Measurements from ENCODE around the gene ADARB1. TPM values are rescaled to one million over a fixed set of nuclear protein-coding genes. Genes with fewer than 3 reads are reported as not detected.

ADARB1 gene
- total RNA-seq, 1 experiment from 2014 or later: 12.1 TPM

DNA sequence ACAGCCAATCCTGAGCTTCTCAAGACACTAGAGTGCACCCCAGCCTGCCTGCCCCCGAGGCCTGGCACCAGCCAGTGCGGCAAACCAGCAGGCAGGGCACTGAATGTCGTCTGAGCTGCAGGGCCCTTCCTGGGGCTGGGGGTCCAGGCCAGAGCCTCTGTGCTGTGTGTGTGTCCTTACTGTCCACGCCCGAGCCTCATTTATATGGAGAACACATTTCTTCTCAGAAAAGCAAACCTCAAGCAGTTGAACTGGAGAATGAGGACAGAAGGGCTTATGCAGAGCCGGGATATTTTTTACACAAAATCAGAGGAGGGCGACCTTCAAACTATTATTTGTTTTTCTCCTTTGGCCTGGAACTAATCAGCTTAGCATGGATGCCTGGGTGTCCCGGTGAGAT, 160.6 kb downstream of the ADARB1 start:
- TF ChIP-seq EZH2 (IDR thresholded peaks at IDR 0.05; ENCODE audit: low read depth): no peak
- TF ChIP-seq, protein P1, sequence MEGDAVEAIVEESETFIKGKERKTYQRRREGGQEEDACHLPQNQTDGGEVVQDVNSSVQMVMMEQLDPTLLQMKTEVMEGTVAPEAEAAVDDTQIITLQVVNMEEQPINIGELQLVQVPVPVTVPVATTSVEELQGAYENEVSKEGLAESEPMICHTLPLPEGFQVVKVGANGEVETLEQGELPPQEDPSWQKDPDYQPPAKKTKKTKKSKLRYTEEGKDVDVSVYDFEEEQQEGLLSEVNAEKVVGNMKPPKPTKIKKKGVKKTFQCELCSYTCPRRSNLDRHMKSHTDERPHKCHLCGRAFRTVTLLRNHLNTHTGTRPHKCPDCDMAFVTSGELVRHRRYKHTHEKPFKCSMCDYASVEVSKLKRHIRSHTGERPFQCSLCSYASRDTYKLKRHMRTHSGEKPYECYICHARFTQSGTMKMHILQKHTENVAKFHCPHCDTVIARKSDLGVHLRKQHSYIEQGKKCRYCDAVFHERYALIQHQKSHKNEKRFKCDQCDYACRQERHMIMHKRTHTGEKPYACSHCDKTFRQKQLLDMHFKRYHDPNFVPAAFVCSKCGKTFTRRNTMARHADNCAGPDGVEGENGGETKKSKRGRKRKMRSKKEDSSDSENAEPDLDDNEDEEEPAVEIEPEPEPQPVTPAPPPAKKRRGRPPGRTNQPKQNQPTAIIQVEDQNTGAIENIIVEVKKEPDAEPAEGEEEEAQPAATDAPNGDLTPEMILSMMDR (conservative IDR thresholded peaks at IDR 0.05): no peak
- no peak overlapping the region for H3K27ac ChIP-seq
- no peak overlapping the region for H3K4me3 ChIP-seq
- no peaks in the 10 kb centered on the region for H3F3A ChIP-seq (ENCODE audit: insufficient read depth, low read depth)
- no TSS peak for BruUV-seq (replicated peaks)
- intact Hi-C loops (cut with micrococcal nuclease; ENCODE audit: unreplicated experiment): no loop called here
- no peaks in the 10 kb centered on the region for H4K20me1 ChIP-seq (ENCODE audit: insufficient read depth)
- H2AFZ ChIP-seq: no peak overlapping the region
- no peaks in the 10 kb centered on the region for H3K79me2 ChIP-seq (ENCODE audit: low read depth)
- H3K9me3 ChIP-seq (ENCODE audit: insufficient read depth, low read depth): no peaks in the 10 kb centered on the region
- H3K36me3 ChIP-seq (ENCODE audit: low read depth): no peaks in the 10 kb centered on the region
- DNase-seq: no peak
- no peaks in the 10 kb centered on the region for H3K4me1 ChIP-seq (replicated peaks; ENCODE audit: insufficient read depth)
- H3K9me2 ChIP-seq (ENCODE audit: insufficient read depth): no peaks in the 10 kb centered on the region
- H3K4me2 ChIP-seq: no peak overlapping the region
- ChIA-PET CTCF (no interaction called here), POLR2A (ENCODE audit: unreplicated experiment) (no interaction called here)
- no peaks in the 10 kb centered on the region for H3K27me3 ChIP-seq (ENCODE audit: insufficient read depth, low read depth)

DNA sequence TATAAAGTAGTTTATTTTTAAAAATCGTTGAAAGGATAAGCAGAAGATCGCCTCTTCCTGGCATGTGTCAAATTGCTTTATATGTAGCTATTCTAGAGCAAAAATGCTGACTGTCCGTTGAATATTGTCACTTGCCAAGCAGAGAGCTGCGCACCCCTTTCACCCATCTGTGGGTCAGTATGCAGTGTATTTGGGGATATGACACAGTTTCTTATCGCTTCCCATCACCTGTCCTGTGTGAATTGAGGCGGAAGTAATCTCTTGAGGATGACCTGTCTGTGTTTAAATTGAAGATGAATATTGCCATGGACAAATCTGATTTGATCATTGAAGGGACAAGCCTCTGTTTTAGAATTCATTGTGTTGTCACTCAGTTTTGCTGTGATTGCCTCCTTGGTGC, 161.1 kb downstream of the ADARB1 start:
- no peak for DNase-seq
- Histone ChIP-seq H4K20me1 (ENCODE audit: insufficient read depth) (no peaks in the 10 kb centered on the region), H3K79me2 (ENCODE audit: low read depth) (no peaks in the 10 kb centered on the region), H3F3A (ENCODE audit: insufficient read depth, low read depth) (no peaks in the 10 kb centered on the region), H3K4me2 (no peak overlapping the region), H3K27me3 (ENCODE audit: insufficient read depth, low read depth) (no peaks in the 10 kb centered on the region), H3K4me1 (replicated peaks; ENCODE audit: insufficient read depth) (no peaks in the 10 kb centered on the region), H3K9me3 (ENCODE audit: insufficient read depth, low read depth) (no peaks in the 10 kb centered on the region), H3K27ac (no peak overlapping the region), H2AFZ (no peak overlapping the region), H3K9me2 (ENCODE audit: insufficient read depth) (no peaks in the 10 kb centered on the region), H3K4me3 (no peak overlapping the region), H3K36me3 (ENCODE audit: low read depth) (no peaks in the 10 kb centered on the region)
- intact Hi-C loops (cut with micrococcal nuclease; ENCODE audit: unreplicated experiment): no loop called here
- ChIA-PET POLR2A (ENCODE audit: unreplicated experiment) (no interaction called here), CTCF (no interaction called here)
- no TSS peak for BruUV-seq (replicated peaks)
- TF ChIP-seq, protein P1 (conservative IDR thresholded peaks at IDR 0.05): no peak
- no peak for TF ChIP-seq EZH2 (IDR thresholded peaks at IDR 0.05; ENCODE audit: low read depth)

DNA sequence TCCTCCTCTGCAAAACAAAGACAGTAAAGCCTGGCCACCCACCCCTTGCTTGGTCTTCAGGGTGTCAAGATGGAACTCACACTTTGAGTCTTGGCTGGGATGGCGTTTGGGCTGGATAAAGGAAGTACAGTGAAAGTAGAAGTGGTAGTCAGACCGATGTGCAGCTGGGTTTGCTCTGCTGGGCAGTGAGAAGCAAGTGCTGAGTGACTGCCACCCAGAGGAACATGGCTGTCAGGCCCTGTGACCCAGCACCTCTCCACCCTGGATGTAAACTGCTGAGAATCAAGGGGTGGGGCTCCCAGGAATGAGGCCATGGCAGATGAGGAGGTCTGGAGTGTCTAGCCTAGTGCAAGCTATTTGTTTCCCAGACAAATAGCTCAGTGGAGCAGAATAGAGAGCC, 162.1 kb downstream of the ADARB1 start:
- Histone ChIP-seq H3K9me3 (ENCODE audit: insufficient read depth, low read depth) (no peaks in the 10 kb centered on the region), H2AFZ (no peak overlapping the region), H3F3A (ENCODE audit: insufficient read depth, low read depth) (no peaks in the 10 kb centered on the region), H3K36me3 (ENCODE audit: low read depth) (no peaks in the 10 kb centered on the region), H3K27ac (no peak overlapping the region), H3K4me3 (no peak overlapping the region), H3K4me1 (replicated peaks; ENCODE audit: insufficient read depth) (no peaks in the 10 kb centered on the region), H3K27me3 (ENCODE audit: insufficient read depth, low read depth) (no peaks in the 10 kb centered on the region), H4K20me1 (ENCODE audit: insufficient read depth) (no peaks in the 10 kb centered on the region), H3K9me2 (ENCODE audit: insufficient read depth) (no peaks in the 10 kb centered on the region), H3K79me2 (ENCODE audit: low read depth) (no peaks in the 10 kb centered on the region), H3K4me2 (no peak overlapping the region)
- no peak for DNase-seq
- TF ChIP-seq, protein P1 (conservative IDR thresholded peaks at IDR 0.05): no peak
- TF ChIP-seq EZH2 (IDR thresholded peaks at IDR 0.05; ENCODE audit: low read depth): no peak
- ChIA-PET CTCF (interaction anchor here (0.5 to 1.4 kb wide), 2 partner anchors 12 to 96 kb away, joined by 3 read pairs; no protein-coding TSS in a partner anchor), POLR2A (ENCODE audit: unreplicated experiment) (no interaction called here)
- intact Hi-C loops (cut with micrococcal nuclease; ENCODE audit: unreplicated experiment): no loop called here
- no TSS peak for BruUV-seq (replicated peaks)
